ENCODE results near the gene DDI1.

Gene DDI1

GRCh38 chr11:103997082-103997481, 39.4 kb upstream of the DDI1 start:
- no peak for TF ChIP-seq CTCF (conservative IDR thresholded peaks at IDR 0.05; ENCODE audit: low read depth, low read length)
- DNase-seq (ENCODE audit: low read depth): no peak
- no peak overlapping the region for H3K4me3 ChIP-seq (ENCODE audit: low read length)

DNA sequence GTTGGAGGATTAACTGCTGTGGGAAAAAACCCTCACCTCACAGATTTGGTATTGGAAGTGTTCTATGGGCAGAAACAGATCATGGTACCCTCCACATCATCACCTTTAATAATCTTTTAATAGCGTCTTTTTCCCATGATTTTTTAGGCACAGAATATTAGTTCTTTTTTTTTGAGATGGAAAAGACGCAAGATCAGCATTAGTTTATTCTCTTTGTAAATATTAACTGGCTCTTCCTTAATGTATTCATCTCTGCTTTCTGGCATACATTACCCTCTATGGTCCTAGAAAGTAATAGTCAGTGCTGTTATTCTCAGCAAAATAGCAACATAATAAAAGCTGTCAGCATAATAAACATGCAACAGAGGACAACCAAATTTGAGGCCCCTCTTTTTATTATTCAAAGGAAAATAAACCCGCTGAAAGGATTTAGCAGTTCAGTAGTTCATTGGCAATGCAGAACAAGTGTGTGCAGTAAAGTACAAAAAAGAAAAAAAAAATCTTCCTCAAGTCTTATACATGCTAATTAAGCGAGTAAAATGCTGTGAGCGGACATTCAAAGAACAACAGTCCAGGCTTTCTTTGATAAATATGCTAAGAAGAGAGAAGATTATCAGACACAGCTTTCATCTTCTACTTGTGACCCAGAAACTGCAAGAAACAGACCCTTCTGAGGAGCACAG, 37.5 kb upstream of the DDI1 start:
- H3K4me3 ChIP-seq (ENCODE audit: low read length): no peak overlapping the region
- DNase-seq (ENCODE audit: low read depth): no peak
- no peak for TF ChIP-seq CTCF (conservative IDR thresholded peaks at IDR 0.05; ENCODE audit: low read depth, low read length)

- TF ChIP-seq CTCF (conservative IDR thresholded peaks at IDR 0.05; ENCODE audit: low read depth, low read length): no peak
- no peak overlapping the region for H3K4me3 ChIP-seq (ENCODE audit: low read length)
- no peak for DNase-seq (ENCODE audit: low read depth)
Measured at GRCh38 chr11:104000798-104001197, 35.6 kb upstream of the DDI1 start.

GRCh38 chr11:104001561-104002056, 34.8 kb upstream of the DDI1 start:
- no peak for TF ChIP-seq CTCF (conservative IDR thresholded peaks at IDR 0.05; ENCODE audit: low read depth, low read length)
- no peak overlapping the region for H3K4me3 ChIP-seq (ENCODE audit: low read length)
- no peak for DNase-seq (ENCODE audit: low read depth)

DNA sequence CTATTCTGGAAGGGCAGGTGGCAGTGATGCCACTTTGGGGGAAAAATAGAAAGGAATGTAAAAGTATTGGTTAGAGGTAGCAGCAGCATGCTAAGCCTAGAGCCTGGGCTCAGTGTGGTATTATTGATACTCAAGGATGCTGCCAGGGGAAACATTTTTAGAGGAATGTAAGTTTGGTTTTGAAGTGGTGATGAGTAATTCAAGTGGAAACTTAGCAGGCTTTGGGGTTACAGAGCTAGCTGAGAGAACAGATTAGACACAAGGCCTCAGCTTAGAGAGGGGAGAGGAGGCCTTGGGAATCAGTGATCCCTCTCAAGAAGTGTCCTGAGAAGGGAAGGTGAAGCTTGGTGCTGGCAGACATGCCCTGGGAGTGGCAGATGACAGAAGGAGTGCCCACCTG, 32.9 kb upstream of the DDI1 start:
- no peak for TF ChIP-seq CTCF (conservative IDR thresholded peaks at IDR 0.05; ENCODE audit: low read depth, low read length)
- H3K4me3 ChIP-seq (ENCODE audit: low read length): no peak overlapping the region
- no peak for DNase-seq (ENCODE audit: low read depth)

DNA sequence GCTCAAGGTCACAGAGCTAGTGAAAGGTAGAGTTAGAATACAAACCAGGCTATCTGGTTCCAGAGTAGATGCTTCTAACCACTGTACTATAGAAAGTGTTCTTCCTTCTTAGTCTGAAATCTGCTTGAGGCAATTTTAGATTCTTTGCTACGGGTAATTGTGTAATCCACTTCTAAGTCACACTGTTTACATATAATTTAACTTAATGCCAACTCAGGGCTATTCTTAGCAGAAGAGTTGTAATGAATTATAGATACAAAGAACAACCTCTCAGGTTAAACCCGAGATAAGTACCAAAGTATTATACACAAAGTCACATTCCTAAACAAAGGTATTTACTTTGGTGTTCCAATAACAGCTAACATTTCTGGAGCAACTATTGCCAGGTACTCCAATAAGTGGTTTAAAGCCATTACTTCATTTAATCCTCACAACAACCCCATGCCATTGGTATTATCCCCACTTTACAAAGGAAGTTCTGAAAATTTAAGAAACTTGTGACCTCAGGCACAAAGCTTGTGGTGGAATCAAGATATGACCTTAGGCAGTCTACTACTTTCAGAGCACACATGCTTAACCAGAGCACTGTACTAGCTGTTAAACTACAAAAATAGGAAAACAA, 31.1 kb upstream of the DDI1 start:
- DNase-seq (ENCODE audit: low read depth): peak; percentile 63
- TF ChIP-seq CTCF (conservative IDR thresholded peaks at IDR 0.05; ENCODE audit: low read depth, low read length): no peak
- no peak overlapping the region for H3K4me3 ChIP-seq (ENCODE audit: low read length)

GRCh38 chr11:104009744-104010143, 26.7 kb upstream of the DDI1 start:
- no peak for DNase-seq (ENCODE audit: low read depth)
- H3K4me3 ChIP-seq (ENCODE audit: low read length): no peak overlapping the region
- no peak for TF ChIP-seq CTCF (conservative IDR thresholded peaks at IDR 0.05; ENCODE audit: low read depth, low read length)
